Measurements from ENCODE around the gene TRAT1.

Gene TRAT1

DNA sequence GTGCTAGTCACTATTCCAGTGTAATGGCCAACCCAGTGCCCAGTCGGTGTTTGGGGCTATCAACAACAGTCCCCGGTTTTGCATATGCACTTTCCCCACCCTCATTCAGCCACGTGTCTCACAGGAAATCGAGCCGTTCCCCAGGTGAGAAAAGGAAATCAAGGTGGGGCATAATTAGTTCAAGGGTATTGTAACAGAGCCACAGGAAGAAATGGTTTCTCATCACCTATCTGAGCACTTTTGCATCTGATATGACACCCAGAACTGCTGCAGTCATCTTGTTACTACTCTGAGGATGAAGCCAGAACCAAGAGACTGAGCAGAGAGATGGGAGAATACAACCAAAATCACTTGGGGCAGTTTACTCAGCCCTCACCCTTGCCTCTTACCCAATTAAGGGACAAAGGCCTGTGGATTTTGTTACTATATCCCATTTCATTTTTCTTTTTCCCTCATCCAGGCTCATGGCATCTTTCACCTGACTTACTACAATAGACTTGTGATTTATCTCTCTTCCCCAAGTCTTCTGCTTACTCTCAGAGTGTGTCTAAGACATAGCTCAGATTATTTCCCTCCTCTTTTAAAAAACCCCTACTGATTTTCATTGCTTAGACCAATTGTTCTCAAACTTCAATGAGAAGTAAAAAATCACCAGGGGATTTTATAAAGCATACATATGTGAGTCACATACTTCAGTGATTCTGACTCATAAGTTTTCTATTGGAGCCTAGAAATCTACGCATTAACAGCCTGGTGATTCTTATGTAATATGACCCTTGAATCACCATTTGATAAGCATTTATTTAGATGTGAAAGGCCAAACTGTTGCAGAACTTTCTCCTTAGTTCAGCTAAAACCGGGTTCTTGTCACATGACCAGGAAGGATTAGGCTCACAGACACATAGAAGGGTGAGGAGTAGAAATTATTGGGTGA lies 40.5 kb downstream of the TRAT1 start:
- no peak for DNase-seq

DNA sequence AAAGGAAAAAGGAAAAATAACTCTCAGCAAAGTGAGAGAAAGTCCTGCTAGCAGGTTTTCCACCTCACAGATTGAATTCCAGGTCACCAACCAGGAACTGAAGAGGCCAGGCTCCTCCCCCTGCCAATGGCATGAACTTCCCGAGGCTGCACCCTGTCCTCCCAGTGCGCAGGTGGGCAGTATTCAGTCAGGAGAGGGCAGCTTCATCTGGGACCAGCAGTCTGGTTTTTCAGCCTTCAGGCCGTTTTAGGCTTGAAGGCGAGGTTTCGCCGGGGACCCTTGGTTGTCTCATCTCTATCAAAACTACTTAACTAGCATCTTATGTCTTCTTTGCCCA lies 41.2 kb downstream of the TRAT1 start:
- no peak for DNase-seq

DNA sequence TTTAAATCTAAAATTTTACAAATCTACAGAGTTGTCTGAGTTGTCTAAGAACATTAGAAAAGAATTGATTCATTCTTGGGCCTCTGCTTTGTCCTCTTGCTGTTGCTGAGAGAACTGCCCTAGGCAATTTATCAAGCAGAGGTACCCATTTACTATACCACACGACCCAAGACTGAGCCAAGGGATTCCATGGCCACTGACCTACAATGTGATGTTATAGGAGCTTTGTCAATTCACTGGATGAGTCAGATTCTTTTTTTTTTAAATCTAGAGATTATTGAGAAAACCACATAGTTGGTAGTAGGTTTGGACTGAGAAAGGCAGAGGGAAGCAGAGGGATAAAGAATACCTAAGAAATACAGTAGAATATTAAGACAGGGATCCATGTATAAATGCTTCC lies 55.3 kb downstream of the TRAT1 start:
- no peak for DNase-seq

DNA sequence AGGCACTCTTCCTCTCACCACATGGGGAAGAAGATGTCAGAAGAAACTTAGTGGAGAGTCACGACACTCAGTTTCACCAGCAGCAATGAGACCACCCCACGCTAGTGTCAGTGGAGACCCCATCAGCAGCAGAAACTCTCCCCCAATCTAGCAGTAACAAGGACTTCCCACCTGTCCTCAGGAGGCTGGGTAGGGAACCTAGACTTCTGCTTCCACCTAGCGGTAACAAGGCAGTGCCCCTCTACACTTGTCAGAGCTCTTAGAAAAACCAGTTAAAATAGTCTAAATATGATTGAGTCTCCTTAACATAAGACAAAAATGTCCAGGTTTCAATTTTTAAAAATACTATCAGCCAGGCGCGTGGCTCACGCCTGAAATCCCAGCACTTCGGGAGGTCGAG lies 57.3 kb downstream of the TRAT1 start:
- no peak for DNase-seq

DNA sequence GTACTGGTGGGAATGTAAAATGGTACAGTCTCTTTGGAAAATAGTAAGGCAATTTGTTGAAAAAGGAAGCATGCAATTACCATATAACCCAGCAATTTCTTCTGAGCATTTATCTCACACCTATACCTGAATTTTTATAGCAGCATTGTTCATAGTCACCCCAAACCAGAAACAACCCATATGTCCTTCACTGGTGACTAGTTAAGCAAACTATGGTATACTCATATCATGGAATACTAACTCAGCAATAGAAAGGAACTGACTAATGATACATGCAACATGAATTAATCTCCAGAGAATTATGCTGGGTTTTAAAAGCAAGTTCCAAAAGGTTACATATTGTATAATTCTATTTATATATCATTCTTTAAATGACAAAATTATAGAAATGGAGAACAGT lies 60.2 kb downstream of the TRAT1 start:
- DNase-seq: no peak

DNA sequence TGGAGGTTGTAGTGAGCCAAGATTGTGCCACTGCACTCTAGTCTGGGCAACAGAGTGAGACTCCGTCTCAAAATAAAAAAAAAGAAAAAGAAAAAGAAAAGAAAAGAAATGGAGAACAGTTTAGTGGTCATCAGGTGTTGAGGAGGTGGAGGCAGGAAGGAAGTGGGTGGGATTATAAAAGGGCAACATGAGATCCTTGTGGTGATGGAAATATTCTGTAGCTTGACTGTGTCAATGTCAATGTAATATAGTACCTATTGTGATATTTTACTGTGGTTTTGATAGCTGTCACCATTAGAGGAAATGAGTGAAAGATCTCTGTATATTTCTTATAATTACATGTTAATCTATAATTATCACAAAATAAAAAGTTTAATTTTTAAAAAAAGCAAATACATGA lies 60.8 kb downstream of the TRAT1 start:
- DNase-seq: no peak

DNA sequence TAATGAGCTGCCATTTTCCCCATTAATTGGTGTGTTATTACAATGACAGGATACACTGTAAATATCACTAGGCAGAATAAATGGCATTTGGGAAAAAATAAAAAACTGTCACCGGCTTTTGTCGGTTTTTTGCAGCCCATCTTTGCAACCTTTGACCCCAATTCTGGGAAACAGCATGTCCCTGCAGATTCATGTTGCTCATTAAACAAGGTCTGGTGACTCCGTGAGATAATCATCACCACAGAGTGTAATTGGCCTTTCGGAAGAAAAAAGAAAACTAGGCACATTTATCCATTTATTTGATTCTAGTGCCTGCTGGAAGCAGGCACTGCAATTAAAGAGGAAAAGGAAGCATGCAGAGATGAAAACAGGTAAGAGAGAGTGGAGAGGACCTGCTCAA lies 64.5 kb downstream of the TRAT1 start:
- no peak for DNase-seq

DNA sequence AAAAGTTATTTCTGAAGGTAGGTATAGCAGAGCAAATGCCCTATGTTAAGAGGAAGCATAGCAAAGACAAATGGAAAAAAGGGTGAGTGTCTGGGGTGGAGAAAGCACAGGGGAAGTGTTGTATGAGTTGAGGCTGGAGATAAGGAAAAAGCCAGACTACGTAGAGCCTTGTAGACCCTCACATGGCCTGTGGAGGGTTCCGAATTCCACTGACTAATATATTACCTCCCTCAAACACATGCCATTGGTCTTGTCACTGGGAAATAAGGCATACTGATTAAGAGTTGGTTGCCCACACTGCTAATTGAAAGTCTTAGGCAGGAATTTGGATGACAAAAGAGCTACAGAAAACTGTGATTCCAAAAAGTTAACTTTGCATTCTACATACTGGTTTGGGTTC lies 65.2 kb downstream of the TRAT1 start:
- DNase-seq: no peak

DNA sequence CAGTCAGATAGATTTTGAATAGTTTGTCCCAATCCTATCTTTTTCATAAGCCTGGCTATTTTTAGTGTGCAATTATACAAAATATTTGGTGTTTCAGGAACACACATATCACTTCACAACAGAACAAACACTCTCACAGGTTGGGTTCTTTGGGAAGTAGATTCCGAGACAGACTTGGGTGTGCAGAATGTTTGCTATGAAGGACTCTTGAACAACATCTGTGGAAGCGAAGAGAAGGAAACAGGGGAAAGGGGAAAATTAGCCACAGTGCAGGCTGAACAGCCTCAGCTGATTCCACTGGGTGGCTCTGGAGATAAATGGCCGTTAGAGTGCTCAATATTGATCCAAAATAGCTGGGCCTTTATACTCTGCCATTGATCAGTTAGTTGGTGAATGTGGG lies 69.2 kb downstream of the TRAT1 start:
- DNase-seq: no peak

DNA sequence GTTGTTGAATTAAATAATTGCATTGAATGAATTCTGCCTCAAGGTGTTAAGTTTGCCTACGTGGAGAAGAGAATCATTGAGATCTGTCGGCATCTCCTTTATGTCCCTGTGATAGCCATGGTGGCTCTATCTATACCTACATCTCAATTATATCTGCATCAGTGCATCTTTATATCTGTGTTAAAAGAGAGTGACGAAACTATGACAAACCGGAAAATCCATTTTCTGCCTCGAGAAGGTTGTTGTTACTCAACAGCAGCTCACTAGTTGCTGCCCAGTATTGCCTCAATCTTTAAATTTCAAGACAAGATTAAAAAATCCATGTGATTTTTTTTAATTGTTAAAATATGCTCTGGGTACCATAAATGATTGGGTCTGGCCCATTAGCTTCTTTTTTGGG lies 72.4 kb downstream of the TRAT1 start:
- no peak for DNase-seq

DNA sequence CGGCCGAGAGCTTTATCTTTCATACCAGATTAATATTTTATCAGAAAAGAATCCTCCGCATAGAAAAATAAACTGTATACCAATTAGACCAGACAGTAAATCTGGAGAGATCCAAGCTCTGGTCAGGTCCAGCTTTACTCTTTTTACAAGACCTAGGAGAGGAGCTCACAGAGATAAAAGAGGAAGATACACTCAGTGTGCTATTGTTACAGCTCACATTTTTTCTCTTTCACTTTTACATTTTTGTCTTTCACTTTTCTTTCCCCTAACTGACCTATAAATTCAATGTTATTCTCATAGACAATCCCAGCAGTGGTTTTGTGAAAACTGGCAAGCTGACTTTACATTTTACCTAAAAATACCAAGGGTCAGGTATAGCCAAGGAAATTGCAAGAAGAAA lies 75.3 kb downstream of the TRAT1 start:
- no peak for DNase-seq

DNA sequence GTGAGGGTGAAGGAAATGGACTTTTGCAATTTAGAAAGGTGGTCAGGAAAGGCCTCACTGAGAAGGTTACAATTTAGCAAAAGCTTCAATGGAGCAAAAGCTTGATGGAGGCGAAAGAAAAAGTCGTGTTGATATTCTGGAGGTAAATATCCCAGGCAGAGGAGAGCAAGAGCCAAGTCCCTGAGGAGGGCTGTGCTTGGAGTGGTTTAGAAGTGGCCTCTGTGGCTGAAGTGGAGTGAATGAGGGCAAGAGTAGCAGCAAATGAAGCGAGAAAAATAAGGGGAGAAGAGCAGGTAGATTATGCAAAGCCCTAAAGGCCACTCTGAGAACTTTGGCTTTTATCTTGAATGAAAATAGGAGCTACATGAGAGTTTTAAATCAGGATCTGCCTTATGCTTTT lies 76.9 kb downstream of the TRAT1 start:
- no peak for DNase-seq
